Suprapubic skin (tissue), 4 donors: ENCODE measurements around the gene NUP58. TPM values are rescaled to one million over a fixed set of nuclear protein-coding genes. Genes with fewer than 3 reads are reported as not detected.

Experiments used
- DNase-seq, 2 donors: peaks; one replicate each; pipeline ENCODE4 v3.0.0-alpha.2; 2019; ENCODE audit warnings: low spot score in 2 of 2
- H3K27ac ChIP-seq: fragments of 200-600 bp; sonication (generic); one replicate; pipeline ENCODE4 v1.5.1; 2019
- H3K27me3 ChIP-seq: fragments of 200-600 bp; sonication (generic); one replicate; pipeline ENCODE4 v1.5.1; 2019
- H3K36me3 ChIP-seq: fragments of 200-600 bp; sonication (generic); one replicate; pipeline ENCODE4 v1.5.1; 2019
- H3K4me1 ChIP-seq: fragments of 200-600 bp; sonication (generic); one replicate; pipeline ENCODE4 v1.5.1; 2019
- H3K4me3 ChIP-seq: fragments of 200-600 bp; sonication (generic); one replicate; pipeline ENCODE4 v1.5.1; 2019; ENCODE audit warnings: mild to moderate bottlenecking
- H3K9me3 ChIP-seq: fragments of 200-600 bp; sonication (generic); one replicate; pipeline ENCODE4 v1.5.1; 2019
- EP300 ChIP-seq: sonication (generic); formaldehyde crosslinking; IDR thresholded peaks from one replicate; pipeline ENCODE4 v1.6.1; 2017; ENCODE audit warnings: antibody characterized with exemption
- POLR2A ChIP-seq, 2 donors: fragments of 450-650 bp; IDR thresholded peaks; one replicate each; pipeline ENCODE4 v1.6.1; 2017; ENCODE audit warnings: antibody characterized with exemption in 2 of 2, mild to moderate bottlenecking in 2 of 2, moderate library complexity in 2 of 2
- POLR2AphosphoS5 ChIP-seq, 3 donors: sonication (generic); formaldehyde crosslinking; IDR thresholded peaks; one replicate each; pipeline ENCODE4 v1.6.1; 2017; ENCODE audit warnings: antibody characterized with exemption in 3 of 3
- WGBS: methylation state at CpG from one replicate; pipeline ENCODE4 v1.1.5; 2018; 5-methylcytosine and 5-hydroxymethylcytosine counted together
- total RNA-seq, 4 donors: library from RNA; depleted of rRNA; stranded (reverse); fragments of >200 nt; gene quantifications; one replicate each; pipeline ENCODE4 v1.1.0, GENCODE V29; 2016
- TF ChIP-seq, protein P1 (sequence below), 2 donors: fragments of 200-600 bp in 1 of 2; fragments of 450-650 bp in 1 of 2; sonication (generic) in 1 of 2; IDR thresholded peaks; one replicate each; pipeline ENCODE4 v1.5.1; 2016 to 2019; ENCODE audit warnings: antibody characterized with exemption in 2 of 2, mild to moderate bottlenecking in 1 of 2, moderate library complexity in 1 of 2

Gene NUP58
- total RNA-seq: 10 to 100 TPM; 27.6 to 54.3 (median 39.9) TPM

DNA sequence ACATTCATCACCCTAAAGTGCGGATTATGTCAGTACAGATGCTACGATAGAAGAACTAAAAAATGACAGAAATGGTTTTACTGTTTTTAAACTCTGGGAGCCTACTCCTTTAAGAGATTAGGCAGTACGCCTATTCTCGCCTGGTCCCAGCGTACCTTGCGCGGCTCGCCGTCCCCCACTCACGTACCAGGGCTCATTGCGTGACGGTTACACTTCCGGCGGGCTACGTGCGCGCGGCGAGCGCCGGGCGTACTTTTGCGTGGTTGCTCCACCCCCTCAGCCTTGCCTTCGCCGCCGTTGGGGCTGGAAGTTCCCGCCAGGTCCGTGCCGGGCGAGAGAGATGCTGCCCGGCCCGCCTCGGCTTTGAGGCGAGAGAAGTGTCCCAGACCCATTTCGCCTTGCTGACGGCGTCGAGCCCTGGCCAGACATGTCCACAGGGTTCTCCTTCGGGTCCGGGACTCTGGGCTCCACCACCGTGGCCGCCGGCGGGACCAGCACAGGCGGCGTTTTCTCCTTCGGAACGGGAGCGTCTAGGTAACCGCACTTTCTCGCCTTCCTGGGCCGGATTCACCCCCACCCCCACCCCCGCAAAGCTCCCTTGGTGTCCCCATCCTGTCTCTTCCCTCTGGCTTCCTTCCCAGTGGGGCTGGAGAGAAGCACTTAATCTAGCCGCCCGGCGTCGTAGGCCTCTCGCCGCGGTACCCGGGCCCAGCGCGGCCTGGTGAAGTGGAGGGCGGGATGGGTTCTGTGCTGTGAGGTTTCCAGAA lies at the start of gene NUP58:
TSS of gene NUP58 (plus strand) at position 279 of the 767 bp plus-strand sequence. CDS start at position 428, 149 bp downstream.
- under 1% methylated on average over 43 of the region's 64 CpGs for WGBS
- peak; percentile 96 to 98 for DNase-seq
- no peaks in the 10 kb centered on the region for H3K36me3 ChIP-seq
- TF ChIP-seq POLR2A (IDR thresholded peaks at IDR 0.05) (peak in 1 of 2 donors; percentile 61), EP300 (peak; percentile 49), POLR2AphosphoS5 (IDR thresholded peaks at IDR 0.05) (peak in 2 of 3 donors; percentile 75 to 81)
- TF ChIP-seq, protein P1, sequence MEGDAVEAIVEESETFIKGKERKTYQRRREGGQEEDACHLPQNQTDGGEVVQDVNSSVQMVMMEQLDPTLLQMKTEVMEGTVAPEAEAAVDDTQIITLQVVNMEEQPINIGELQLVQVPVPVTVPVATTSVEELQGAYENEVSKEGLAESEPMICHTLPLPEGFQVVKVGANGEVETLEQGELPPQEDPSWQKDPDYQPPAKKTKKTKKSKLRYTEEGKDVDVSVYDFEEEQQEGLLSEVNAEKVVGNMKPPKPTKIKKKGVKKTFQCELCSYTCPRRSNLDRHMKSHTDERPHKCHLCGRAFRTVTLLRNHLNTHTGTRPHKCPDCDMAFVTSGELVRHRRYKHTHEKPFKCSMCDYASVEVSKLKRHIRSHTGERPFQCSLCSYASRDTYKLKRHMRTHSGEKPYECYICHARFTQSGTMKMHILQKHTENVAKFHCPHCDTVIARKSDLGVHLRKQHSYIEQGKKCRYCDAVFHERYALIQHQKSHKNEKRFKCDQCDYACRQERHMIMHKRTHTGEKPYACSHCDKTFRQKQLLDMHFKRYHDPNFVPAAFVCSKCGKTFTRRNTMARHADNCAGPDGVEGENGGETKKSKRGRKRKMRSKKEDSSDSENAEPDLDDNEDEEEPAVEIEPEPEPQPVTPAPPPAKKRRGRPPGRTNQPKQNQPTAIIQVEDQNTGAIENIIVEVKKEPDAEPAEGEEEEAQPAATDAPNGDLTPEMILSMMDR (IDR thresholded peaks at IDR 0.05): no peak
- H3K4me3 ChIP-seq: peak within 1 kb of the TSS; percentile 67
- peaks cover 20% of the 10 kb centered on the region for H3K4me1 ChIP-seq
- no peaks in the 10 kb centered on the region for H3K9me3 ChIP-seq
- peaks cover 8% of the 10 kb centered on the region for H3K27me3 ChIP-seq
- peak within 1 kb of the TSS; percentile 85 for H3K27ac ChIP-seq

GRCh38 chr13:25252225-25252624 lies 49.2 kb upstream of the NUP58 start:
- Histone ChIP-seq H3K27me3 (no peaks in the 10 kb centered on the region), H3K9me3 (no peaks in the 10 kb centered on the region), H3K4me3 (no peak overlapping the region), H3K4me1 (no peaks in the 10 kb centered on the region), H3K36me3 (peaks cover 52% of the 10 kb centered on the region), H3K27ac (no peak overlapping the region)
- no peak for DNase-seq
- 83% methylated on average over 4 of the region's 4 CpGs for WGBS
- no peak for TF ChIP-seq POLR2A (IDR thresholded peaks at IDR 0.05)
- TF ChIP-seq, protein P1 (IDR thresholded peaks at IDR 0.05): no peak
- no peak for TF ChIP-seq POLR2AphosphoS5 (IDR thresholded peaks at IDR 0.05)
- no peak for TF ChIP-seq EP300

DNA sequence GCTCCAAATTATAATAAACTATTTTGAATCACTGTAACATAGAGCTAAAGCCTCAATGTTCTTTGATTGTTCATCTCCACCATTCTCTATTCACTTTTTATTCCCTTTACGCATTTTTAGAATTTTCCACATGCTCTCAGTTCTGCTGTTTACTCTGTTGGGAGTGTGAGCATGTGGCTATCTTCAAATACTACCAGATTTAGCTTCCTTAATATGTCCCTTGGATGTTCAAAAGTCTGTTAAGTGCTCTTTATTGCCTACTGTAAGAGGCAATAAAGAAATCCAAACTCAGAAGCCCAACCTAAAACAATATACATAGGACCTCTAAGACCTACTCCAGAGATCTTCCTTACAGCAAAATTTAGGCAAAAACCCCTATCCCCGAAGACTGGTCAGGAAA lies 48.7 kb upstream of the NUP58 start:
- peaks cover 52% of the 10 kb centered on the region for H3K36me3 ChIP-seq
- H3K4me3 ChIP-seq: no peak overlapping the region
- TF ChIP-seq, protein P1 (IDR thresholded peaks at IDR 0.05): no peak
- TF ChIP-seq POLR2AphosphoS5 (IDR thresholded peaks at IDR 0.05) (no peak), POLR2A (IDR thresholded peaks at IDR 0.05) (no peak), EP300 (no peak)

GRCh38 chr13:25253702-25254101 lies 47.7 kb upstream of the NUP58 start:
- H3K27ac ChIP-seq: no peak overlapping the region
- H3K4me1 ChIP-seq: no peaks in the 10 kb centered on the region
- no peaks in the 10 kb centered on the region for H3K27me3 ChIP-seq
- TF ChIP-seq, protein P1 (IDR thresholded peaks at IDR 0.05): no peak
- no peak for TF ChIP-seq POLR2AphosphoS5 (IDR thresholded peaks at IDR 0.05)
- TF ChIP-seq EP300: no peak
- no peak for TF ChIP-seq POLR2A (IDR thresholded peaks at IDR 0.05)
- no peak overlapping the region for H3K4me3 ChIP-seq
- H3K36me3 ChIP-seq: peaks cover 56% of the 10 kb centered on the region
- DNase-seq: no peak
- WGBS: 63% methylated on average over 2 of the region's 2 CpGs
- no peaks in the 10 kb centered on the region for H3K9me3 ChIP-seq

More for the DNA sequence above, 48.7 kb upstream of the NUP58 start:
- DNase-seq: no peak
- H3K9me3 ChIP-seq: no peaks in the 10 kb centered on the region
- H3K27ac ChIP-seq: no peak overlapping the region
- no peaks in the 10 kb centered on the region for H3K4me1 ChIP-seq
- no peaks in the 10 kb centered on the region for H3K27me3 ChIP-seq
- 96% methylated on average over 2 of the region's 2 CpGs for WGBS

DNA sequence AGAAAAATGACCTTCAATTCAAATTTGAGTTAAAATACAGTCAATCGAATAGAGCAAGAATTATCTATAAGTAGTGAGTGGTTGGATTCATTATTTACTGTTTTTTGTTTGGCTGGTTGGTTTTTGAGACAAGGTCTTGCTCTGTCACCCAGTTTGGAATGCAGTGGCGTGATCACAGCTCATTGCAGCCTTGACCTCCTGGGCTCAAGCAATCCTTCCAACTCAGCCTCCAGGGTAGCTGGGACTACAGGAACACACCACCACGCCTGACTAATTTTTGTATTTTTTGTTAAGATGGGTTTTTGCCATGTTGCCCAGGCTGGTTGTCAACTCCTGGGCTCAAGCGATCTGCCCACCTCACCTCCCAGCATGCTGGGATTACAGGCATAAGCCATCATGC lies 39.2 kb upstream of the NUP58 start:
- 93% methylated on average over 4 of the region's 4 CpGs for WGBS
- Histone ChIP-seq H3K27ac (no peak overlapping the region), H3K4me1 (no peaks in the 10 kb centered on the region), H3K36me3 (peaks cover 64% of the 10 kb centered on the region), H3K4me3 (no peak overlapping the region), H3K27me3 (no peaks in the 10 kb centered on the region), H3K9me3 (no peaks in the 10 kb centered on the region)
- TF ChIP-seq EP300 (no peak), POLR2A (IDR thresholded peaks at IDR 0.05) (no peak), POLR2AphosphoS5 (IDR thresholded peaks at IDR 0.05) (no peak)
- TF ChIP-seq, protein P1 (IDR thresholded peaks at IDR 0.05): no peak
- no peak for DNase-seq
